A673 (cell line): Measurements from ENCODE around the gene TGFA. TPM values are rescaled to one million over a fixed set of nuclear protein-coding genes. Genes with fewer than 3 reads are reported as not detected.

Experiments
- BruUV-seq: library from RNA; stranded (reverse); fragments of 400-500 nt; replicated peaks from 2 replicates; lab custom pipeline; 2021; lab: Mats Ljungman, UMichigan
- CTCF ChIA-PET: fragments of 300-600 bp; sonication (Branson Sonifier 250); formaldehyde crosslinking; loops from one replicate; lab custom pipeline; 2022; ENCODE audit warnings: antibody characterized with exemption; lab: Charles Lee
- POLR2A ChIA-PET: fragments of 300-600 bp; sonication (Branson Sonifier 250); formaldehyde crosslinking; loops from one replicate; lab custom pipeline; 2022; ENCODE audit warnings: antibody characterized with exemption; ENCODE audit not compliant: low non-redundant PET; lab: Charles Lee
- DNase-seq: peaks from one replicate; pipeline ENCODE4 v3.0.0-alpha.2; 2015; ENCODE audit warnings: low spot score
- H3K27ac ChIP-seq: fragments of 200-600 bp; sonication (generic); 2 replicates; pipeline ENCODE4 v1.5.1; 2016; ENCODE audit warnings: mixed run types, low read depth, mild to moderate bottlenecking, mixed read lengths, antibody characterized with exemption, low read length; ENCODE audit not compliant: poor library complexity, severe bottlenecking
- H3K27me3 ChIP-seq: fragments of 200-600 bp; sonication (generic); replicated peaks from 2 replicates; pipeline ENCODE4 v1.6.1; 2017; ENCODE audit warnings: mixed run types, low read depth, mild to moderate bottlenecking, mixed read lengths, antibody characterized with exemption, low read length; ENCODE audit not compliant: insufficient read depth, poor library complexity
- H3K36me3 ChIP-seq: fragments of 200-600 bp; sonication (generic); 2 replicates; pipeline ENCODE4 v1.6.1; 2016; ENCODE audit warnings: mixed run types, mild to moderate bottlenecking, mixed read lengths, antibody characterized with exemption, low read length; ENCODE audit not compliant: insufficient read depth, poor library complexity, severe bottlenecking
- H3K4me1 ChIP-seq: fragments of 200-600 bp; sonication (generic); 2 replicates; pipeline ENCODE4 v1.6.1; 2017; ENCODE audit warnings: mixed run types, mild to moderate bottlenecking, mixed read lengths, antibody characterized with exemption, low read length; ENCODE audit not compliant: insufficient read depth, poor library complexity, severe bottlenecking
- H3K4me3 ChIP-seq: fragments of 200-600 bp; sonication (generic); 2 replicates; pipeline ENCODE4 v1.5.1; 2016; ENCODE audit warnings: low read depth, mixed run types, mild to moderate bottlenecking, mixed read lengths, low read length; ENCODE audit not compliant: poor library complexity, severe bottlenecking
- H3K9me3 ChIP-seq: fragments of 200-600 bp; sonication (generic); 2 replicates; pipeline ENCODE4 v1.6.1; 2016; ENCODE audit warnings: mixed run types, low read depth, mild to moderate bottlenecking, mixed read lengths, antibody characterized with exemption, low read length; ENCODE audit not compliant: poor library complexity, severe bottlenecking
- CTCF ChIP-seq: fragments of 300-800, 200-600 bp; sonication (generic); conservative IDR thresholded peaks from 2 replicates; pipeline ENCODE4 v1.5.1; 2017; ENCODE audit warnings: low read depth, mild to moderate bottlenecking, antibody characterized with exemption, low read length, moderate library complexity, mixed read lengths
- EZH2 ChIP-seq: fragments of 200-600 bp; sonication (generic); IDR thresholded peaks from 2 replicates; pipeline ENCODE4 v1.6.1; 2017; ENCODE audit warnings: borderline replicate concordance, low read depth, mild to moderate bottlenecking, mixed read lengths, antibody characterized with exemption, low read length; ENCODE audit not compliant: poor library complexity, severe bottlenecking
- intact Hi-C: fragments of 100-400 bp; cut with micrococcal nuclease; formaldehyde crosslinking; loops from one replicate; pipeline ENCODE4 v1.10.0; 2022; ENCODE audit not compliant: unreplicated experiment
- total RNA-seq: library from RNA; stranded (reverse); gene quantifications from 2 replicates; pipeline ENCODE4 v1.2.3, GENCODE V29; 2021

Gene TGFA
- total RNA-seq, 1 experiment from 2014 or later, result 0.13 TPM

- TF ChIP-seq CTCF, result no peak
- no peak for TF ChIP-seq EZH2
- Histone ChIP-seq H3K36me3 (no peaks in the 10 kb centered on the region), H3K9me3 (no peaks in the 10 kb centered on the region), H3K4me3 (no peak overlapping the region), H3K27ac (no peak overlapping the region), H3K27me3 (peaks cover 15% of the 10 kb centered on the region), H3K4me1 (no peaks in the 10 kb centered on the region)
- ChIA-PET CTCF (no interaction called here), POLR2A (no interaction called here)
- no peak for DNase-seq
- no TSS peak for BruUV-seq
- intact Hi-C loops, result no loop called here
Observed at GRCh38 chr2:70596739-70597138, 43.1 kb upstream of the TGFA start.

GRCh38 chr2:70596293-70596692, 42.7 kb upstream of the TGFA start:
- BruUV-seq, result no TSS peak

GRCh38 chr2:70583091-70583490, 29.5 kb upstream of the TGFA start:
- Histone ChIP-seq H3K27me3 (no peaks in the 10 kb centered on the region), H3K36me3 (no peaks in the 10 kb centered on the region), H3K9me3 (no peaks in the 10 kb centered on the region), H3K4me3 (no peak overlapping the region), H3K4me1 (no peaks in the 10 kb centered on the region), H3K27ac (no peak overlapping the region)
- no peak for DNase-seq
- no TSS peak for BruUV-seq
- ChIA-PET CTCF (no interaction called here), POLR2A (no interaction called here)
- TF ChIP-seq CTCF (no peak), EZH2 (no peak)
- intact Hi-C loops, result no loop called here

More at GRCh38 chr2:70596293-70596692, 42.7 kb upstream of the TGFA start:
- no peaks in the 10 kb centered on the region for H3K9me3 ChIP-seq
- ChIA-PET CTCF (no interaction called here), POLR2A (no interaction called here)
- no peaks in the 10 kb centered on the region for H3K36me3 ChIP-seq
- peaks cover 13% of the 10 kb centered on the region for H3K27me3 ChIP-seq
- H3K4me1 ChIP-seq, result no peaks in the 10 kb centered on the region
- no peak for DNase-seq
- H3K4me3 ChIP-seq, result no peak overlapping the region
- TF ChIP-seq CTCF, result no peak
- no peak for TF ChIP-seq EZH2
- intact Hi-C loops, result no loop called here
- H3K27ac ChIP-seq, result no peak overlapping the region
